Tibial artery (tissue), 4 donors: ENCODE data around the gene SBNO2.

Experiments used
- DNase-seq, 2 donors: peaks; one replicate each; pipeline ENCODE4 v3.0.0-alpha.2; 2019
- H3K27ac ChIP-seq, 2 donors: fragments of 200-600 bp; sonication (generic) in 1 of 2; 1 replicate in 1 of 2; 2 replicates in 1 of 2; pipeline ENCODE4 v1.5.1; 2018 to 2019; ENCODE audit warnings: mild to moderate bottlenecking in 1 of 2
- H3K27me3 ChIP-seq, 2 donors: fragments of 200-600 bp; sonication (generic) in 1 of 2; one replicate each; pipeline versions ENCODE4 v1.5.1 to v1.6.0; 2016 to 2019
- H3K36me3 ChIP-seq, 3 donors: fragments of 200-600 bp; sonication (generic) in 2 of 3; one replicate each; pipeline ENCODE4 v1.5.1; 2016 to 2019; ENCODE audit warnings: mild to moderate bottlenecking in 2 of 3
- H3K4me1 ChIP-seq, 4 donors: fragments of 200-600 bp; sonication (generic) in 2 of 4; 1 replicate in 3 of 4; 2 replicates in 1 of 4; pipeline ENCODE4 v1.5.1; 2016 to 2019
- H3K4me3 ChIP-seq, 2 donors: fragments of 200-600 bp; sonication (generic) in 1 of 2; 1 replicate in 1 of 2; 2 replicates in 1 of 2; pipeline ENCODE4 v1.5.1; 2018 to 2019; ENCODE audit warnings: mild to moderate bottlenecking in 2 of 2
- H3K9me3 ChIP-seq, 3 donors: fragments of 200-600 bp; sonication (generic) in 1 of 3; one replicate each; pipeline ENCODE4 v1.5.1; 2016 to 2019
- intact Hi-C: fragments of 100-400 bp; cut with DNase I; formaldehyde crosslinking; loops from one replicate; pipeline ENCODE4 v1.15.0; 2023; ENCODE audit warnings: low total_unique reads
- TF ChIP-seq, protein P1 (sequence below), 2 experiments: fragments of 200-600 bp in 1 of 2; fragments of 450-650 bp in 1 of 2; IDR thresholded peaks; one replicate each; pipeline ENCODE4 v1.5.1; 2017 to 2019; ENCODE audit warnings: antibody characterized with exemption in 2 of 2, mild to moderate bottlenecking in 1 of 2, moderate library complexity in 1 of 2

Gene SBNO2, protein sequence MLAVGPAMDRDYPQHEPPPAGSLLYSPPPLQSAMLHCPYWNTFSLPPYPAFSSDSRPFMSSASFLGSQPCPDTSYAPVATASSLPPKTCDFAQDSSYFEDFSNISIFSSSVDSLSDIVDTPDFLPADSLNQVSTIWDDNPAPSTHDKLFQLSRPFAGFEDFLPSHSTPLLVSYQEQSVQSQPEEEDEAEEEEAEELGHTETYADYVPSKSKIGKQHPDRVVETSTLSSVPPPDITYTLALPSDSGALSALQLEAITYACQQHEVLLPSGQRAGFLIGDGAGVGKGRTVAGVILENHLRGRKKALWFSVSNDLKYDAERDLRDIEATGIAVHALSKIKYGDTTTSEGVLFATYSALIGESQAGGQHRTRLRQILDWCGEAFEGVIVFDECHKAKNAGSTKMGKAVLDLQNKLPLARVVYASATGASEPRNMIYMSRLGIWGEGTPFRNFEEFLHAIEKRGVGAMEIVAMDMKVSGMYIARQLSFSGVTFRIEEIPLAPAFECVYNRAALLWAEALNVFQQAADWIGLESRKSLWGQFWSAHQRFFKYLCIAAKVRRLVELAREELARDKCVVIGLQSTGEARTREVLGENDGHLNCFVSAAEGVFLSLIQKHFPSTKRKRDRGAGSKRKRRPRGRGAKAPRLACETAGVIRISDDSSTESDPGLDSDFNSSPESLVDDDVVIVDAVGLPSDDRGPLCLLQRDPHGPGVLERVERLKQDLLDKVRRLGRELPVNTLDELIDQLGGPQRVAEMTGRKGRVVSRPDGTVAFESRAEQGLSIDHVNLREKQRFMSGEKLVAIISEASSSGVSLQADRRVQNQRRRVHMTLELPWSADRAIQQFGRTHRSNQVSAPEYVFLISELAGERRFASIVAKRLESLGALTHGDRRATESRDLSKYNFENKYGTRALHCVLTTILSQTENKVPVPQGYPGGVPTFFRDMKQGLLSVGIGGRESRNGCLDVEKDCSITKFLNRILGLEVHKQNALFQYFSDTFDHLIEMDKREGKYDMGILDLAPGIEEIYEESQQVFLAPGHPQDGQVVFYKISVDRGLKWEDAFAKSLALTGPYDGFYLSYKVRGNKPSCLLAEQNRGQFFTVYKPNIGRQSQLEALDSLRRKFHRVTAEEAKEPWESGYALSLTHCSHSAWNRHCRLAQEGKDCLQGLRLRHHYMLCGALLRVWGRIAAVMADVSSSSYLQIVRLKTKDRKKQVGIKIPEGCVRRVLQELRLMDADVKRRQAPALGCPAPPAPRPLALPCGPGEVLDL (N-terminal part only)

DNA sequence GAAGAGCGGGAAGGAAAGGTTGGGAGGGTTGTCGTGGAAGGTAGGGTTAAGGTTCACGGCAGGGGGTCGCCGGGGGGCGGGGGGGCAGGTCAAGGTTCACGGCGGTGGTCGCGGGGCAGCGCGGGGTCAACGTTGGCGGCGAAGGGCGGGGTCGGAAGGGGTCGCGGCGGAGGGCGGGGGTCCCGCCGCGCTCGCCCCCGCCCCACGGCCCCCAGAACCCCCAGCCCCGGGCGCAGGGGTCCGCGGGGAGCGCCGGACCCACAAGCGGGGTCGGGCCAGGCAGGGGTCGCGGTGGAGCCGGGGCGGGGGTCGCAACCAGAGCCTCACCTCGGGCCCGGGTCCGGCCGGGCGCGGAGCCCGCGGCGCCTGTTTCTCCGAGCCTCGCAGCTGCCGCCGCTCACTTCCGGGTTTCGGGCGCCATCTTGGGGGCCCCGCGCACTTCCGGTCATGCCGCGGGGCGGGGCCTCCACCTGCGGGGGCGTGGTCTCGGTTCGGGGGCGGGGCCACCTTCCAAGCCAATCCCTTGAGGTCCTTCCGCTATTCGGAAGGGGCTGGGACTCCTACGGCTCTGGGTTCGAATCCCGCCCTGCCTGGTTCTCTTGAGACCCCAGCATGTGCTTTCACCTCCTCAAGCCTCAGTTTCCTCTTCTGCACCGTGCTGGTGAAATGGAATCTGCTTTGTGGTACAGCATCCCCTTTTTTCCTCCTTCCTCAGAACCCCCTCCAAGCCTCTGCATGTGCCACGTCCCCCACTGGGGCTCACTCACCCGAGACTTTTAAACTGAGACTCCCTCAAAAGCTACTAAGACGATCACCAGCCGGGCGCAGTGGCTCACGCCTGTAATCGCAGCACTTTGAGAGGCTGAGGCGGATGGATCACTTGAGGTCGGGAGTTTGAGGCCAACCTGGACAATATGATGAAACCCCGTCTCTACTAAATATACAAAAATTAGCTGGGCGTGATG, at the start of gene SBNO2:
SBNO2 (minus strand) TSS at position 424 of the 965 bp plus-strand sequence. CDS start 19,992 bp downstream, outside the sequence.
- TF ChIP-seq, protein P1, sequence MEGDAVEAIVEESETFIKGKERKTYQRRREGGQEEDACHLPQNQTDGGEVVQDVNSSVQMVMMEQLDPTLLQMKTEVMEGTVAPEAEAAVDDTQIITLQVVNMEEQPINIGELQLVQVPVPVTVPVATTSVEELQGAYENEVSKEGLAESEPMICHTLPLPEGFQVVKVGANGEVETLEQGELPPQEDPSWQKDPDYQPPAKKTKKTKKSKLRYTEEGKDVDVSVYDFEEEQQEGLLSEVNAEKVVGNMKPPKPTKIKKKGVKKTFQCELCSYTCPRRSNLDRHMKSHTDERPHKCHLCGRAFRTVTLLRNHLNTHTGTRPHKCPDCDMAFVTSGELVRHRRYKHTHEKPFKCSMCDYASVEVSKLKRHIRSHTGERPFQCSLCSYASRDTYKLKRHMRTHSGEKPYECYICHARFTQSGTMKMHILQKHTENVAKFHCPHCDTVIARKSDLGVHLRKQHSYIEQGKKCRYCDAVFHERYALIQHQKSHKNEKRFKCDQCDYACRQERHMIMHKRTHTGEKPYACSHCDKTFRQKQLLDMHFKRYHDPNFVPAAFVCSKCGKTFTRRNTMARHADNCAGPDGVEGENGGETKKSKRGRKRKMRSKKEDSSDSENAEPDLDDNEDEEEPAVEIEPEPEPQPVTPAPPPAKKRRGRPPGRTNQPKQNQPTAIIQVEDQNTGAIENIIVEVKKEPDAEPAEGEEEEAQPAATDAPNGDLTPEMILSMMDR (IDR thresholded peaks at IDR 0.05), result no peak
- Histone ChIP-seq H3K4me3 (peak within 1 kb of the TSS; percentile 70 to 79), H3K4me1 (peaks cover 0 to 60% (median 27%) of the 10 kb centered on the region in 4 donors), H3K27me3 (no peaks in the 10 kb centered on the region), H3K36me3 (peaks cover 0 to 2% (median 0%) of the 10 kb centered on the region in 3 donors), H3K9me3 (no peaks in the 10 kb centered on the region), H3K27ac (peak within 1 kb of the TSS; percentile 92)
- peak; percentile 84 to 91 for DNase-seq
- intact Hi-C loops, result loop anchor here (10.0 kb wide), 1 partner anchor 159 kb away; no protein-coding TSS in a partner anchor

DNA sequence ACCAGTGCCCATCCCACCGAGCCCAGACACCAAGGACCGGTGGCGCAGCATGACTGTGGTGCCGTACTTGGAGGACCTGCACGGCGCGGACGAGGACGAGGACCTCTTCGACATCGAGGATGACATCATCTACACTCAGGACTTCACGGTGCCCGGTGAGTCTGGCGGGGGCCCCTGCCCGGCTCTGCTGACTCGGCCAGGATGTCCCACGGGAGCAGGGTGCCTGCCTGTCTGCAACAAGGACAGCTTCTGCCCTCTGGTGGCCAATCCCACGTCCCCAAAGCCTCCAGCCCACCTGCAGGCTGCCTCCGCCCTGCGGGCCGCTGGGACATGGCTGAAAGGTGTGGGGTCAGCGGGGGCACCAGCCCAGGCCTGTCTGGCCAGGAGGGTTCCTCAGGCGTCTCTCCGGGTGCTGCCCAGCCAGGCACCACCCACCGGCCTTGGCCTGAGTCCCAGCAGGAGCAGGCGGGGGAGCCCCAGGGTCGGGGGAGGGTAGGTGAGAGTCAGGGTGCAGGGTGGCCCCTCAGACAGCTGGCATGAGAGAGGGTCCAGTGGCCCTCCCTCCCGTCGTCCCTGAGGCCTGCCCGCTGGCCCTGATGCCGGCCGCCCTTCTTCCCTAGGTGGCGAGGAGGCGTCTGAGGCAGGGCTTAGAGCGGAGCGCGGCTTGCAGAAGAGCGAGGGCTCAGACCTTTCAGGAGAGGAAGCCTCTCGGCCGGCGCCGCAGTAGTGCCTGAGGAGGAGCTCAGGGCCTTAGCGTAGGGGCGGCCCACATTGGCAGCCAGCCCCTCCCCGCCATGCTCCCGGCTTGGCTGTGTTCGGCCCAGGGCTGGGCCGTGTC, 49.2 kb upstream of the SBNO2 start:
- no peaks in the 10 kb centered on the region for H3K27me3 ChIP-seq
- H3K36me3 ChIP-seq, result peaks cover 50 to 86% (median 76%) of the 10 kb centered on the region in 3 donors
- no peak overlapping the region for H3K27ac ChIP-seq
- intact Hi-C loops, result no loop called here
- DNase-seq, result no peak
- peaks cover 5 to 46% (median 32%) of the 10 kb centered on the region in 4 donors for H3K4me1 ChIP-seq
- no peak overlapping the region for H3K4me3 ChIP-seq
- H3K9me3 ChIP-seq, result no peaks in the 10 kb centered on the region
- TF ChIP-seq, protein P1 (IDR thresholded peaks at IDR 0.05), result peak; percentile 19 to 42

DNA sequence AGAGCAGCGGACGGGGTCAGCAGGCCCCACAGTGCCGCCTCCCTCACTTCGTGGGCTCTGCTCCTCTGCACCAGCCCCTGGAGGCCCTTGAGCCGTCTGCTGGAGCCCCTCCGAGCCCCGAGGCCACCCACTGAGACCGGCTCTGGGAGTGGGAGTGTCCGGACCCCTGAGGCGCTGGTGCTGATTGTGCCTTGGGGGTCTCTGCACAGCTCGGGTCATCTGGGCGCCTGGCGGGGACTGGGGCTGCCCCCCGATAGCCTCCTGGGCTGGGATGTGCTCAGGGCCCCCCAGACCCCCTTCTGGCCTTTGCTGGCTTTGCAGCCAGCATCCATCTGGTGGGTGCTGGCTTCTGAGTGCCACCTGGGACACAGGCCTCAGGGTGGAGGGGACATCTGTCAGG, 48.3 kb upstream of the SBNO2 start:
- Histone ChIP-seq H3K27ac (peak overlapping the region in 1 of 2 donors; percentile 94), H3K27me3 (no peaks in the 10 kb centered on the region), H3K4me1 (peaks cover 5 to 54% (median 40%) of the 10 kb centered on the region in 4 donors), H3K4me3 (no peak overlapping the region), H3K36me3 (peaks cover 41 to 77% (median 67%) of the 10 kb centered on the region in 3 donors), H3K9me3 (no peaks in the 10 kb centered on the region)
- no peak for DNase-seq
- TF ChIP-seq, protein P1 (IDR thresholded peaks at IDR 0.05), result no peak
- intact Hi-C loops, result no loop called here

DNA sequence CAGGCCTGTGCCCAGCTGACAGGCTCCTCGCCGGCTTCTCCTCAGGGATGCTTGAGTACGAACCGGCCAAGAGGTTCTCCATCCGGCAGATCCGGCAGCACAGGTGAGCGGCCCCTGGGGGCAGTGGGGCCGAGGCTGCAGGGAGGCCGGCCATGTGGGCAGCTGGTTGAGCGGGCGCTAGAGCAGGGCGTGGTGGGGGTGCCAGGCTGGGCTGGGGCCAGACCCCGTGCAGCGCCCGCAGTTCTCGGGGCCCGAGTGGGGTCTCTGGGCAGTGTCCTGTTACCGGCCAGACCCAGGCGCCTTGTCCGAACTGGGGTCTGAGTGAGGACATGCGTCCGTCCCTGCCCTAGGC, 47.8 kb upstream of the SBNO2 start:
- H3K36me3 ChIP-seq, result peaks cover 40 to 72% (median 62%) of the 10 kb centered on the region in 3 donors
- no peak for DNase-seq
- H3K9me3 ChIP-seq, result no peaks in the 10 kb centered on the region
- H3K27me3 ChIP-seq, result no peaks in the 10 kb centered on the region
- no peak overlapping the region for H3K4me3 ChIP-seq
- peak overlapping the region; percentile 11 to 94 for H3K27ac ChIP-seq
- intact Hi-C loops, result no loop called here
- TF ChIP-seq, protein P1 (IDR thresholded peaks at IDR 0.05), result no peak
- peaks cover 5 to 60% (median 45%) of the 10 kb centered on the region in 4 donors for H3K4me1 ChIP-seq
